GM21619 (cell line): Measurements from ENCODE around the gene LGALS14.

Experiments
- ATAC-seq: cut with Tn5 transposase; IDR thresholded peaks from one replicate; pipeline ENCODE4 v1.9.1; 2021; ENCODE audit not compliant: unreplicated experiment

Gene LGALS14

GRCh38 chr19:39745643-39746042 is 41.4 kb downstream of the LGALS14 start:
- ATAC-seq: no peak

GRCh38 chr19:39746836-39747529 is 42.7 kb downstream of the LGALS14 start:
- ATAC-seq: no peak

GRCh38 chr19:39749981-39750380 is 45.7 kb downstream of the LGALS14 start:
- ATAC-seq: no peak

GRCh38 chr19:39752390-39752789 is 48.1 kb downstream of the LGALS14 start:
- no peak for ATAC-seq

- no peak for ATAC-seq
Observed at GRCh38 chr19:39752795-39753194, 48.5 kb downstream of the LGALS14 start.

- ATAC-seq: no peak
Observed at GRCh38 chr19:39754544-39754943, 50.3 kb downstream of the LGALS14 start.

GRCh38 chr19:39754971-39755370 is 50.7 kb downstream of the LGALS14 start:
- ATAC-seq: no peak
